ENCODE measurements around the gene ABCC11.

DNA sequence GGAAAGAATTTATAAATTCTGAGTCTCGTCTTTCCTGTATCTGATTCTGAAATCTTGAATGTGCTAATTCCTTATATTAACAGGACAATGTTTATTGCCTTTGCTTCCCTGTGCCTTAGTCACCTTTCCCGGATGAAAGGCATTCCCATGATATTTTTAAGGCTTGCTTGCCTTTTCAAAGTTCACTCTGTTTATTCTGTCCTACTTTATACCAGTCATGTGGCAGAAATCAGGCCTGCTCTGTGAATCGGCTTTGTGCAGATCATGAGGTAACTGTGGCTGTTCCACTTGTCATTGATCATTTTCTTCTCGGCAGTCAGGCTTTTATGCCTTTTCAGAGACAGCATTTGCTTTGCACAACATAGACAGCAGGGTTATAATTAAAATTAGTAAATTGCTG, 28.8 kb upstream of the ABCC11 start:
- TF ChIP-seq POLR2A (IDR thresholded peaks at IDR 0.05) (no peak), CTCF (IDR thresholded peaks at IDR 0.05) (no peak)

All from vagina (tissue), 2 donors.